ENCODE results near the gene DNHD1. TPM values are rescaled to one million over a fixed set of nuclear protein-coding genes. Genes with fewer than 3 reads are reported as not detected.
A peak's percentile ranks its signal among the peaks of the same experiment; 100 is the strongest.

The DNHD1 gene
- total and polyA plus RNA-seq, 9 of the 15 experiments (the other 6 are each of a cell fraction or from before 2014, with no cell fraction given) = 0.82 to 9.7 (median 3.8) TPM

GRCh38 chr11:6604081-6604626, 107.1 kb downstream of the DNHD1 start (continued):
- TF ChIP-seq RFX7 (CRISPR knock-in tag; IDR thresholded peaks at IDR 0.05) (no peak), HMG20A (CRISPR knock-in tag; conservative IDR thresholded peaks at IDR 0.05) (no peak), KLF1 (tag; IDR thresholded peaks at IDR 0.05) (no peak), ZNF431 (CRISPR knock-in tag; IDR thresholded peaks at IDR 0.05) (no peak), CREB1 (IDR thresholded peaks at IDR 0.05) (no peak), CREB1 (CRISPR knock-in tag; IDR thresholded peaks at IDR 0.05) (no peak), SMARCA4 (IDR thresholded peaks at IDR 0.05) (0 out of 2 replicates have a peak, but pooled peaks have one; percentile 27), YY1 (IDR thresholded peaks at IDR 0.05; ENCODE audit: borderline replicate concordance in 1 of 3, control insufficient read depth in 1 of 3, extremely low read depth in 1 of 3, insufficient read depth in 3 of 3, insufficient read length in 1 of 3, insufficient replicate concordance in 2 of 3, low read depth in 1 of 3, low read length in 2 of 3) (peak in 2 of 3 experiments; percentile 10 to 18), ETV5 (CRISPR knock-in tag; IDR thresholded peaks at IDR 0.05; ENCODE audit: low read depth) (no peak), E2F6 (IDR thresholded peaks at IDR 0.05; ENCODE audit: borderline replicate concordance in 1 of 2, extremely low read depth in 1 of 2, insufficient read depth in 1 of 2, insufficient read length in 1 of 2, low read depth in 1 of 2, low read length in 1 of 2, poor library complexity in 1 of 2, severe bottlenecking in 1 of 2) (no peak), ZNF212 (CRISPR knock-in tag; IDR thresholded peaks at IDR 0.05) (no peak), STAT5A (IDR thresholded peaks at IDR 0.05; ENCODE audit: borderline replicate concordance, low read length) (no peak), KAT7 (CRISPR knock-in tag; IDR thresholded peaks at IDR 0.05; ENCODE audit: borderline replicate concordance) (no peak), SAFB (IDR thresholded peaks at IDR 0.05; ENCODE audit: borderline replicate concordance, low read depth, low read length) (no peak), ZNF318 (IDR thresholded peaks at IDR 0.05; ENCODE audit: borderline replicate concordance in 1 of 2, low read depth in 1 of 2) (no peak)
- TF ChIP-seq, protein P1, sequence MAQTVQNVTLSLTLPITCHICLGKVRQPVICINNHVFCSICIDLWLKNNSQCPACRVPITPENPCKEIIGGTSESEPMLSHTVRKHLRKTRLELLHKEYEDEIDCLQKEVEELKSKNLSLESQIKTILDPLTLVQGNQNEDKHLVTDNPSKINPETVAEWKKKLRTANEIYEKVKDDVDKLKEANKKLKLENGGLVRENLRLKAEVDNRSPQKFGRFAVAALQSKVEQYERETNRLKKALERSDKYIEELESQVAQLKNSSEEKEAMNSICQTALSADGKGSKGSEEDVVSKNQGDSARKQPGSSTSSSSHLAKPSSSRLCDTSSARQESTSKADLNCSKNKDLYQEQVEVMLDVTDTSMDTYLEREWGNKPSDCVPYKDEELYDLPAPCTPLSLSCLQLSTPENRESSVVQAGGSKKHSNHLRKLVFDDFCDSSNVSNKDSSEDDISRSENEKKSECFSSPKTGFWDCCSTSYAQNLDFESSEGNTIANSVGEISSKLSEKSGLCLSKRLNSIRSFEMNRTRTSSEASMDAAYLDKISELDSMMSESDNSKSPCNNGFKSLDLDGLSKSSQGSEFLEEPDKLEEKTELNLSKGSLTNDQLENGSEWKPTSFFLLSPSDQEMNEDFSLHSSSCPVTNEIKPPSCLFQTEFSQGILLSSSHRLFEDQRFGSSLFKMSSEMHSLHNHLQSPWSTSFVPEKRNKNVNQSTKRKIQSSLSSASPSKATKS (CRISPR knock-in tag; IDR thresholded peaks at IDR 0.05) = no peak
